Activated CD4-positive, alpha-beta memory T cell treated with anti-CD3 and anti-CD28 coated beads for 36 hours (primary cell): ENCODE data around the gene HJV. TPM values are rescaled to one million over a fixed set of nuclear protein-coding genes. Genes with fewer than 3 reads are reported as not detected.

Experiments used
- CTCF ChIA-PET: fragments of 350-600 bp; sonication (Branson Sonifier 250); formaldehyde crosslinking; loops from one replicate; lab custom pipeline; 2021; ENCODE audit warnings: antibody characterized with exemption, inconsistent platforms; lab: Charles Lee
- POLR2A ChIA-PET: fragments of 350-600 bp; sonication (Branson Sonifier 250); formaldehyde crosslinking; loops from one replicate; lab custom pipeline; 2021; ENCODE audit warnings: antibody characterized with exemption; lab: Charles Lee
- DNase-seq: peaks from one replicate; pipeline ENCODE4 v3.0.0-alpha.2; 2020
- H3K27ac Mint-ChIP-seq: one replicate; pipeline ENCODE4 v1.8.0; 2021; ENCODE audit warnings: mixed read lengths
- H3K27me3 Mint-ChIP-seq: one replicate; pipeline ENCODE4 v1.8.0; 2021; ENCODE audit warnings: mixed read lengths
- H3K36me3 Mint-ChIP-seq: one replicate; pipeline ENCODE4 v1.8.0; 2021; ENCODE audit warnings: mixed read lengths
- H3K4me1 Mint-ChIP-seq: one replicate; pipeline ENCODE4 v1.8.0; 2021; ENCODE audit warnings: low read depth, mixed read lengths
- H3K4me3 Mint-ChIP-seq: one replicate; pipeline ENCODE4 v1.8.0; 2021; ENCODE audit warnings: mild to moderate bottlenecking, mixed read lengths
- H3K9me3 Mint-ChIP-seq: one replicate; pipeline ENCODE4 v1.8.0; 2021; ENCODE audit warnings: mixed read lengths
- intact Hi-C: fragments of 100-400 bp; cut with micrococcal nuclease; formaldehyde crosslinking; loops from one replicate; pipeline ENCODE4 v1.15.1; 2023
- total RNA-seq, 2 experiments: library from RNA; stranded (reverse); gene quantifications; one replicate each; pipeline ENCODE4 v1.2.3, GENCODE V29; 2021

HJV gene
- total RNA-seq, 2 experiments from 2014 or later, result not detected

- H3K9me3 Mint-ChIP-seq, result no peaks in the 10 kb centered on the region
- H3K4me1 Mint-ChIP-seq, result peaks cover 8% of the 10 kb centered on the region
- H3K27ac Mint-ChIP-seq, result no peak overlapping the region
- DNase-seq, result no peak
- H3K27me3 Mint-ChIP-seq, result peaks cover 30% of the 10 kb centered on the region
- ChIA-PET POLR2A (no interaction called here), CTCF (interaction anchor here (1.0 to 3.9 kb wide), 3 partner anchors 12 to 47 kb away, joined by 3 to 16 read pairs (median 5); no protein-coding TSS in a partner anchor)
- no peaks in the 10 kb centered on the region for H3K36me3 Mint-ChIP-seq
- no peak overlapping the region for H3K4me3 Mint-ChIP-seq
- intact Hi-C loops, result no loop called here
Measured at GRCh38 chr1:146020058-146021049, 1.2 kb downstream of the HJV start.

GRCh38 chr1:146019231-146020057 lies 2.1 kb downstream of the HJV start:
- CTCF ChIA-PET, result interaction anchor here (1.0 to 3.9 kb wide), 7 partner anchors 12 to 174 kb away, joined by 3 to 19 read pairs (median 5); partner anchors contain the start of gene NUDT17
- Mint-ChIP-seq H3K9me3 (no peaks in the 10 kb centered on the region), H3K36me3 (no peaks in the 10 kb centered on the region), H3K4me3 (peak overlapping the region; percentile 6), H3K27ac (no peak overlapping the region), H3K4me1 (peaks cover 8% of the 10 kb centered on the region), H3K27me3 (peaks cover 29% of the 10 kb centered on the region)
- DNase-seq, result no peak
- intact Hi-C loops, result no loop called here
- POLR2A ChIA-PET, result no interaction called here

GRCh38 chr1:146016891-146017290 lies 4.6 kb downstream of the HJV start:
- H3K4me3 Mint-ChIP-seq, result no peak overlapping the region

GRCh38 chr1:146013559-146013922 lies 8.0 kb downstream of the HJV start:
- Mint-ChIP-seq H3K9me3 (no peaks in the 10 kb centered on the region), H3K4me3 (no peak overlapping the region), H3K27me3 (peaks cover 5% of the 10 kb centered on the region), H3K36me3 (no peaks in the 10 kb centered on the region), H3K4me1 (peaks cover 10% of the 10 kb centered on the region), H3K27ac (no peak overlapping the region)
- intact Hi-C loops, result loop anchor here (1.0 kb wide), 3 partner anchors 36 to 167 kb away; no protein-coding TSS in a partner anchor
- no peak for DNase-seq
- CTCF ChIA-PET, result interaction anchor here (0.7 to 2.3 kb wide), 3 partner anchors 36 to 165 kb away, joined by 3 to 14 read pairs (median 5); no protein-coding TSS in a partner anchor
- POLR2A ChIA-PET, result interaction anchor here (1.3 kb wide), 1 partner anchor 12 kb away, joined by 3 read pairs; no protein-coding TSS in a partner anchor

More at GRCh38 chr1:146016891-146017290, 4.6 kb downstream of the HJV start:
- H3K27ac Mint-ChIP-seq, result no peak overlapping the region
- H3K4me1 Mint-ChIP-seq, result peaks cover 15% of the 10 kb centered on the region
- no peaks in the 10 kb centered on the region for H3K9me3 Mint-ChIP-seq
- H3K27me3 Mint-ChIP-seq, result peaks cover 27% of the 10 kb centered on the region
- DNase-seq, result no peak
- CTCF ChIA-PET, result interaction anchor here (0.7 to 3.9 kb wide), 9 partner anchors 9 to 174 kb away, joined by 3 to 19 read pairs (median 3); partner anchors contain the start of gene NUDT17
- POLR2A ChIA-PET, result interaction anchor here (0.6 kb wide), 1 partner anchor 89 kb away, joined by 3 read pairs; the partner anchor contains the start of gene RBM8A
- intact Hi-C loops, result no loop called here
- H3K36me3 Mint-ChIP-seq, result no peaks in the 10 kb centered on the region

GRCh38 chr1:146012703-146013558 lies 8.6 kb downstream of the HJV start:
- ChIA-PET POLR2A (interaction anchor here (1.0 to 1.3 kb wide), 3 partner anchors 12 to 39 kb away, joined by 3 to 6 read pairs (median 3); no protein-coding TSS in a partner anchor), CTCF (interaction anchor here (0.6 to 7.5 kb wide), 11 partner anchors 20 to 168 kb away, joined by 3 to 222 read pairs (median 5); partner anchors contain the start of genes ANKRD34A, NUDT17 and POLR3GL)

GRCh38 chr1:146010126-146010738 lies 11.3 kb downstream of the HJV start:
- no peak for DNase-seq
- Mint-ChIP-seq H3K27ac (no peak overlapping the region), H3K36me3 (no peaks in the 10 kb centered on the region), H3K4me3 (no peak overlapping the region), H3K9me3 (no peaks in the 10 kb centered on the region), H3K4me1 (peaks cover 30% of the 10 kb centered on the region), H3K27me3 (no peaks in the 10 kb centered on the region)
- ChIA-PET CTCF (interaction anchor here (3.6 to 7.5 kb wide), 3 partner anchors 32 to 164 kb away, joined by 17 to 222 read pairs (median 36); partner anchors contain the start of gene NUDT17), POLR2A (interaction anchor here (1.5 kb wide), 1 partner anchor 31 kb away, joined by 4 read pairs; no protein-coding TSS in a partner anchor)
- intact Hi-C loops, result no loop called here

More at GRCh38 chr1:146012703-146013558, 8.6 kb downstream of the HJV start:
- Mint-ChIP-seq H3K27ac (no peak overlapping the region), H3K4me1 (peaks cover 10% of the 10 kb centered on the region), H3K27me3 (peaks cover 5% of the 10 kb centered on the region), H3K36me3 (no peaks in the 10 kb centered on the region), H3K9me3 (no peaks in the 10 kb centered on the region), H3K4me3 (no peak overlapping the region)
- intact Hi-C loops, result loop anchor here (1.0 kb wide), 3 partner anchors 36 to 167 kb away; no protein-coding TSS in a partner anchor
- DNase-seq, result peak; percentile 63

GRCh38 chr1:146007489-146008133 lies 13.9 kb downstream of the HJV start:
- H3K27ac Mint-ChIP-seq, result peak overlapping the region; percentile 76
- ChIA-PET POLR2A (interaction anchor here (0.6 to 2.4 kb wide), 7 partner anchors 10 to 81 kb away, joined by 3 to 25 read pairs (median 3); partner anchors contain the start of genes ANKRD34A and POLR3GL), CTCF (interaction anchor here (0.6 to 7.5 kb wide), 28 partner anchors 10 to 161 kb away, joined by 3 to 222 read pairs (median 6); partner anchors contain the start of genes ANKRD34A, ANKRD35, HJV and LIX1L)
- H3K4me3 Mint-ChIP-seq, result no peak overlapping the region
- H3K27me3 Mint-ChIP-seq, result no peaks in the 10 kb centered on the region
- no peaks in the 10 kb centered on the region for H3K36me3 Mint-ChIP-seq
- intact Hi-C loops, result loop anchor here (1.0 to 2.0 kb wide), 3 partner anchors 30 to 89 kb away; partner anchors contain the start of genes PEX11B and RBM8A
- peaks cover 40% of the 10 kb centered on the region for H3K4me1 Mint-ChIP-seq
- H3K9me3 Mint-ChIP-seq, result no peaks in the 10 kb centered on the region
- no peak for DNase-seq

GRCh38 chr1:146001709-146002108 lies 19.8 kb downstream of the HJV start:
- CTCF ChIA-PET, result interaction anchor here (0.6 to 4.5 kb wide), 2 partner anchors 23 to 34 kb away, joined by 3 to 67 read pairs; no protein-coding TSS in a partner anchor
- H3K36me3 Mint-ChIP-seq, result no peaks in the 10 kb centered on the region
- peaks cover 69% of the 10 kb centered on the region for H3K4me1 Mint-ChIP-seq
- no peak for DNase-seq
- no peaks in the 10 kb centered on the region for H3K27me3 Mint-ChIP-seq
- H3K9me3 Mint-ChIP-seq, result no peaks in the 10 kb centered on the region
- POLR2A ChIA-PET, result interaction anchor here (0.7 to 4.6 kb wide), 3 partner anchors 11 to 22 kb away, joined by 3 to 23 read pairs (median 3); no protein-coding TSS in a partner anchor
- H3K4me3 Mint-ChIP-seq, result no peak overlapping the region
- peak overlapping the region; percentile 82 for H3K27ac Mint-ChIP-seq
- intact Hi-C loops, result no loop called here

- CTCF ChIA-PET, result interaction anchor here (3.2 to 5.0 kb wide), 2 partner anchors 20 to 36 kb away, joined by 11 to 72 read pairs; partner anchors contain the start of genes ANKRD34A and POLR3GL
- peaks cover 53% of the 10 kb centered on the region for H3K4me1 Mint-ChIP-seq
- H3K4me3 Mint-ChIP-seq, result peak overlapping the region; percentile 63
- no peaks in the 10 kb centered on the region for H3K9me3 Mint-ChIP-seq
- peaks cover 17% of the 10 kb centered on the region for H3K36me3 Mint-ChIP-seq
- intact Hi-C loops, result loop anchor here (5.0 kb wide), 2 partner anchors 142 to 172 kb away; partner anchors contain the start of gene PIAS3
- H3K27ac Mint-ChIP-seq, result peak overlapping the region; percentile 92
- H3K27me3 Mint-ChIP-seq, result no peaks in the 10 kb centered on the region
- POLR2A ChIA-PET, result interaction anchor here (0.8 to 13.2 kb wide), 2 partner anchors 19 to 42 kb away, joined by 5 to 183 read pairs; partner anchors contain the start of gene LIX1L
- DNase-seq, result no peak
Measured at GRCh38 chr1:145999321-146000024, 22.1 kb downstream of the HJV start.
